Measurements from ENCODE around the gene FAM237A.

The FAM237A gene

DNA sequence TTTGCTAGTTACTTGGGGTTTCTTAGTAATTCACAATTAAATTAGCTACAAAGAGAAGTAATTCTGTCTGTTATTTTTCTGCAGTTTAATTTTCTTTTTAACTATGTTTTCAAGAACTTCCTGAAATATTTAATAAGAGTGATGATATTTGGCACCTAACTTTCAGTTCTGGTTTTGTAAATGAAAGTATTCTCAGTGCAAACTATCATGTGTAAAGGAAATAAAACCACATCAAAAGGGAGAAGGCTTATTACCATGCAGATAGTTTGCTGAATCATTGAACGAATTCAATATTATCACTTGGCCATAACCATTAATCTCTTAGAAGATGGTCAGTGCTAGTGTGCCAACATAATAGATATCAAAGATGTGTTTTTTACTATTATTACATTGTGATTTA lies 46.7 kb downstream of the FAM237A start:
- no peak for DNase-seq (ENCODE audit: low read depth in 2 of 2)

DNA sequence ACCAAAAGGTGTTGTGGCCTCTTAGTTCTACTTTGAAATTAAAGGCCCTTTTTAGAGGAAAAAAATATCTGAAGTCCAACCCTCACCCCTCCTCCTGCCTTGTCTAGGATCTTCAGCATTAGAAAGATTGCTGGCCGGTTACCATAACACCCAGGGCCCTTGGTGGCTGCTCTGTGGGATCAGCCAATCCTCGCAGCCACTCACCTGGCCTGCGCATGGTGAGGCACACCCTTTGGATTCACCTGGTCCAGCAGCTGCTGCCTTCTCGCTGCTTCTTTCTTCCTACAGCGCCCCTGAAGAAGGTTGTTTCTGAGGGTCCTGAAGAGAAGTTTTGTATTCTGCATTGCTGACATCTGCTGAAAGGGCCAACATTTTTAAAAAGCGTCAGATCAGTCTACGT lies 50.7 kb downstream of the FAM237A start:
- DNase-seq (ENCODE audit: low read depth in 2 of 2): no peak

DNA sequence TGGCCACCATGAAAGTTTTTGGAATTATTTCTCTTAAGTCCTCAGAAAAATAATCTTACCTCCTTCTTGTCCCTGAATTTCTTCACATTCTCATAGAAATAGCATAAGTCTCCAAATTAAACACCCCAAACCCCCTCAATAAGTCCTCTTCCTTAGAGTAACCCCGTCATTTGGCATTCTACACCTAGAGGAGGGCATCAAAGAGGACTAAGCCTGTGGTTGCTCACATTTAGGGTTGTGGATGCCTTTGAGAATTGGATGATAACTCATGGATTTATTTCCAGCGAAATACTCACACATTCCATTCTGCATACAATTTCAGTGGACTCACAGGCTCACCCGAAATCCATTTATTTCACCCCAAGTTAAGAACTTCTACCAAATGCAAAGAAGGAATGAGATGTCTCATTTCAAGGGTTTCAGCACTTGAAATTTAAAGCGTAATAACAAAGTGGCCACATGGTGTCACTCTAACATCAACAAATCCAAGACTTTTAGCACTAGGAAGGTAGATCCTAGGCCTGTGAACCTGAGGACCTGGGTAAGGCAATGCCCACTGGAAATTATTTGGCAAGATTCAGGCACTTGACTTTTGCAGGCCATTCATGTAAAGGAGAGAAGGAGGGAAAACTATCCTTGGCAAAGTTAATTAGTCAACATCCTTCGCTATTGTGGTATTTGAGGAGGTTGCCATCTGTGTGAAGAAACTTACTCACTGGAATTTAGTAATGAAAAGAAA lies 51.3 kb downstream of the FAM237A start:
- no peak for DNase-seq (ENCODE audit: low read depth in 2 of 2)

- DNase-seq (ENCODE audit: low read depth in 2 of 2): no peak
These were observed 54.6 kb downstream of the FAM237A start for GRCh38 chr2:206696910-206697309.

DNA sequence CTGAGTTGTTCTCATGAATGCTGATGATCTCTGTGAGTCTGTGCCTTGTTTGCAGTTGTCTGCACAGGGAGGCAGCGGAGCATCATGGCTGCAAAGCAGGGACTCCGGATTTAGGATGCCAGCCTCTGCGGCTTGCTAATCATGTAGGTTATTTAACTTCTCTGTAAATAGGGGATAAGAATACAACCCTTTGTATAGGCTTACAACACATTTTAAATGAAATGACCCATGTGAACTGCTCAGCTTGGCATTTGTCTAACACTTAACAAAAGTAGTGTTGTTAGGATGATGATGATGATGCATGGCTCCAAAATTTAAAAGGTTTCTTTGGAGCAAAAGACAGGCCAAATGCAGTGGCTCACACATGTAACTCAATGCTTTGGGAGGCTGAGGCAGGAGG lies 56.5 kb downstream of the FAM237A start:
- no peak for DNase-seq (ENCODE audit: low read depth in 2 of 2)

Data from stimulated activated CD8-positive, alpha-beta memory T cell treated with anti-CD3 and anti-CD28 coated beads, Interleukin-2, amount 100 ng/mL, for 1 hour (primary cell).